SKM-1 (cell line): ENCODE measurements around the gene PHC2.

Experiments used
- DNase-seq: peaks from one replicate; lab custom pipeline; 2025; ENCODE audit not compliant: unreplicated experiment; lab: John Stamatoyannopoulos, UW

The PHC2 gene, protein sequence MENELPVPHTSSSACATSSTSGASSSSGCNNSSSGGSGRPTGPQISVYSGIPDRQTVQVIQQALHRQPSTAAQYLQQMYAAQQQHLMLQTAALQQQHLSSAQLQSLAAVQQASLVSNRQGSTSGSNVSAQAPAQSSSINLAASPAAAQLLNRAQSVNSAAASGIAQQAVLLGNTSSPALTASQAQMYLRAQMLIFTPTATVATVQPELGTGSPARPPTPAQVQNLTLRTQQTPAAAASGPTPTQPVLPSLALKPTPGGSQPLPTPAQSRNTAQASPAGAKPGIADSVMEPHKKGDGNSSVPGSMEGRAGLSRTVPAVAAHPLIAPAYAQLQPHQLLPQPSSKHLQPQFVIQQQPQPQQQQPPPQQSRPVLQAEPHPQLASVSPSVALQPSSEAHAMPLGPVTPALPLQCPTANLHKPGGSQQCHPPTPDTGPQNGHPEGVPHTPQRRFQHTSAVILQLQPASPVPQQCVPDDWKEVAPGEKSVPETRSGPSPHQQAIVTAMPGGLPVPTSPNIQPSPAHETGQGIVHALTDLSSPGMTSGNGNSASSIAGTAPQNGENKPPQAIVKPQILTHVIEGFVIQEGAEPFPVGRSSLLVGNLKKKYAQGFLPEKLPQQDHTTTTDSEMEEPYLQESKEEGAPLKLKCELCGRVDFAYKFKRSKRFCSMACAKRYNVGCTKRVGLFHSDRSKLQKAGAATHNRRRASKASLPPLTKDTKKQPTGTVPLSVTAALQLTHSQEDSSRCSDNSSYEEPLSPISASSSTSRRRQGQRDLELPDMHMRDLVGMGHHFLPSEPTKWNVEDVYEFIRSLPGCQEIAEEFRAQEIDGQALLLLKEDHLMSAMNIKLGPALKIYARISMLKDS

DNA sequence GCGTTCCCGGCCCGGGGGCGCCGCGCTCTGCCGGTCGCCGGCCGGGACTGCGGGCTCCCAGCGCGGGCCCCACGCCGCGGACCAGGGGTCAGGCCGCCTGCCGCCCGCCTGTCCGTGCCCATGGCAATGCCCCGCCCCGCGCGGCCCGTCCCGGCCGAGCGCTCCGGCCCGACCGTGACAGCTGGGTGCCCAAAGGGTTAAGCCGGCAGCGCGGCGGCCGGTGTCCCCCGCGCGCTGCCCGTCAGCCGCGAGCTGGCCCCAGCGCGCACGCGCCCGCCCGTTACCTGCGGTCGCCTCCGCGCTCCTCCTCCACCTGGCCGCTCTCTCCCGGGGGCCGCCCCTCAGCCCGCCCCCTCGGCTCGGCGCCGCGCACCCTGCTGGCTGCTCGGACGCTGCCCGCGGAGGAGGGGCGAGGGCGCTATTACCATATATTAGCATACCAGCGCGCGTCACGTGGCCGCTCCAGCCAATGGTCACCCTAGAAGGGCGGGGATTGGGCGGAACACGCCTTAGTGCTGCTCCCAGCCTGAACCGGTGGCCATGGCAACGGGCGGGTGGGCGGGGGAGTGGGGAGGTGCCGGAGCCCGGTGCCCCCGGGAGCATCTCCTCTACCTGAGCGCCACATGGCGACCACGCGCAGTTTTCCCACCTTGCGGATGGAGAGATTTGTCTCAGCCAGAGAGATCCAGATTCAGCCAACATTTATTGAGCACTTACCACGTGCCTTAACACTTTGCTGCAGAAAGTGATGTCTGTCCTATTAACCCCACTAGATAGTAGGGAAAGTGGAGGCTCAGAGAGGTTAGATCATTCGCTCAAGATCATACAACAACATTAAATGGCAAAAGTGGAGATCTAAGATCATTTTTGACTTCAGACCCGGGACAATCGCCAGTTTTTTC is at the start of gene PHC2:
Gene PHC2 (minus strand): TSS at position 404 of the 902 bp plus-strand sequence. CDS start 55,556 bp downstream, outside the sequence.
- DNase-seq, result peak; percentile 11

DNA sequence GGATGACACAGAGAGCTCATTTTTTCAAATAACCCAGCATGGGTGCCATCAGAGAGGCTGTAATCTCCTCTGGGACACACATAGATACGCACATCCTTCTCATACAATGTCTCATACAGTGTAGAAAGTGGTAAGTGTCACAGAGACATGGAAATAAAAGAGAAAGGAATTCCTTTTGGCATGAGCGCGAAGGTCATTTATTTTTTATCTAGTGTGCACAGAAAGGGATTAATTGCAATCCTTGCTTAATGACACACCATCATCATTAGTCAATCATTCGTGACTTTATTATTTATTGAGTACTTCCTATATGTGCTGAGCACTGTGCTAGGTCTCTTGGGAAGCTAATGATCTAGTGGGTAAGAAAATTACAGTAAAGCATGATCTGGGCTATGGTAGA is 46.6 kb upstream of the PHC2 start:
- no peak for DNase-seq

DNA sequence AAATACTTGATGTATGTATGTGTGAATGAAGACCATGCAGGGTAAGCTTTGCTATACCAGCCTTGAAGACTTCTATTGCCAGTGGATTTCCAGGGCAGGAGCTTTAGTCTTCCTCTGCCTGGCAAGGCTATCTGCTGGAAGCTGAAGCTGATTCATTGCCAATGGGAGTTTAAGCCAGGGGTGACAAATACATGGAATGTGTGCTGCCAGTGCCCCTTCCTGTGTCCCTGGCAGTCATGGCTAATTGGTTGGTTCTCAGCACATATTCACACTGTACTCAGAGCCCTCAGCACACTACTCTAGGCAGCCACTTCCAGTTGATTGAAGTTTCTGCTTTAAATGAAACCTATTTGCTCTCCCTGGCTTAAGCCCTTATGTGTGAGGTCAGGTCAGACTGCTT is 43.0 kb upstream of the PHC2 start:
- no peak for DNase-seq

DNA sequence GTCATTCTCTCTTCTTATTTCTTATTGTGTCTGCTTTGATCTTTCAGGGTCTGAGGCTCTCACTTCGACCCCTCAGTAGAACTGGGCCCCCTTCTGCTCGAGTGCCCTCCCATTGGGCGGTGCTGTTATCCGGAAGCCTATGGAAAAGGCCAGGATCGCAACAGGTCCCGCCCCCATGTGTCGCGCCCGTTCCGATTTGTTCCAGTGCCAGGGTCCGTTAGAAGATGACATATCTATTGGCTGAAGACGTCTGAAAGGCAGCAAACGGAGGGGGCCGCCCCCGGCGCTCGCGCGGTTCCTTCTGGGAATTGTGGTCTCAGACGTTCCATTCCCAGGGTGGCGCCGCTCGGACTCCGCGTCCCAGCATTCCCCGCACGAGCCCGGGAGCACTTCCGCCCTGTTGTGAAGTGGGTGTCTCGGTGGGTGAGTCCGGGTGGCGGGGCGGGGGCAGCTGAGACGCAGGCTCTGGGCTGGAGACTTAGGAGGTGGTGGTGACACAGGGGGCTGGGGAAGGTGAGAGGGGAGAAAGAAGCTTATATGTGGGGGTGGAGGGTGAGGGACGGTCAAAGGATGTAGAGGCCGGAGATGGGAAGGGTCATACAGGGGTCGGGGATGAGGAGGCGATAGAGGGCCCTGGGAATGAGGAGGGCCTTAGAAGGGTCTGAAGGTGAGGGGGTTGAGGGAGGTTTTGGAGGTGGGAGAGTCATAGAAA is 41.5 kb upstream of the PHC2 start, which contains the start of gene ZSCAN20:
Gene ZSCAN20 (plus strand): TSS at position 377 of the 712 bp plus-strand sequence. CDS start 6,644 bp downstream, outside the sequence.
- peak; percentile 95 for DNase-seq

DNA sequence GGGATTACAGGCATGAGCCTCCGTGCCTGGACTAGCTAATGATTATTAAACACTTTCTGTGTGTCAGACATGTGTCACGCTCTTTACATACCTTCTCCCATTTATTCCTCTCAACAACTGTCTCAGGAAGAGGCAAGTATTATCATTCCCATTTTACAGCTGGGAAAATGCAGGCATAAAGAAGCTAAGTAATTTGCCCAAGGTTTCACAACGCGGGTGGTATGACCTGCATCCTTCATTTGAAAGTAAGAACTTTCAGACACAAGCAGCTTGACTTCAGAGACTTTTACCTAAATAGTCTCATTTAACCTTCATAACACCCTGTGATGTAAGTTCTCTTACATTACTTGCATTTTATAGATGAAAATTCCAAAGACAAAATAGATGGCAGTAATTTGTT is 40.5 kb upstream of the PHC2 start:
- DNase-seq, result no peak

DNA sequence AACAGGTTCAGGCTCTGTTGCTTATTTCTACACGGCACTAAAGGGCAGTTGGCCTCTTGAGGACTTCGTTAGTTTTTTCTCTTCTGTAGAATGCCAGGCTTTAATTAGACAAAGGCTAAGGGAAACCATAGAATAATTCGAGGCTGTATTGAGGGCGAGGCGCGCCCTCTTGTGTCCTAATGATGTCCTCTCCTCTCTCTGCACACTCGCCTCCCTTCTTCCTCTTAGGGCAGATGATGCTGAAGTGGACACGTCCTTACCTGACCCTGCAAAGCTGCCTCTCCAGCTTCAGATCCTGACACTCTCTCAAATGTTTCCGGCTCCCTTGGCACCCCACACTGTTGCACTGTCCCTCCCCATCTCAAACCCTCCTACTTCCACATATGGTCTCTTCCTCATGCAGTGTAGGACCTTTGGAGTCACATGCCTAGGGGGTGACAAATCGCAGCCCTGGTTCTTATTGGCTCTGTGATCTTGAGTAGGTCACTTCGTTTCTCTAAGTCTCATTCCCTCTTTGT is 39.7 kb upstream of the PHC2 start:
- peak; percentile 76 for DNase-seq

DNA sequence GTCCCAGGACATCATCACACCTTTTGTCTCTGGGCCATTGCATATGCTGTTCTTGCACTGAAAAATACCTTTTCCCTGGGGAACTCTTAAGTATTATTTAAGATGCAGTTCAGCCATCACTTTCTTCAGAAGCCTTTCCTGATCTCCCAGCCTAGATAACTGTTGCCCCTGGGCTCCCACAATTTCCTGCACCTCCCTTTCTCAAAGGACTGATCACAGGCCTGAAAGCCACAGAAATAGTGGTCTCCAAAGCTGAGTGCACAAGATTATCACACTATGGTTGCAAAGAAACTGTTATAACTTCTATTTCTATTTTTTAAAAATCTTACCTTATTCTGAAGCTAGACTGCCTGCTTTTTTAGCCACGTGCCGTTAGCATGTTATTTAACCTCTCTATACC is 38.8 kb upstream of the PHC2 start:
- no peak for DNase-seq

DNA sequence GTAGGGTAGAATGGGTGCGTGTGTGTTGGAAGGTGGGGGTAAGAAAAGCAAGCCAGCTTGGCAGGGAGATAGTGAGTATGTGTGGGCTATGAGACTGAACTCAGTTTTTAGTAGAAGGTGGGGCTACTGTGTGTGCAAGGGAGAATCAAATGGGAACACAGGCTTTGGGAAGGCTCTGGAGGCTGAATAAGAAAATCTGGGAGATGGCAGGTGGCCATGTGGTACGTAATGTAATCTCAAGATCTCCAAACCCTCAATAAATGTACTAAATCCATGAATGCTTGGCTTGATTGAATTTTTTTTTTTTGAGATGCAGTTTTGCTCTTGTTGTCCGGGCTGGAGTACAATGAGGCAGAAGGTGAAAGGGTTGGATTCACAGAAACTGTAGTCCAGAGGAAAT is 38.1 kb upstream of the PHC2 start:
- no peak for DNase-seq

DNA sequence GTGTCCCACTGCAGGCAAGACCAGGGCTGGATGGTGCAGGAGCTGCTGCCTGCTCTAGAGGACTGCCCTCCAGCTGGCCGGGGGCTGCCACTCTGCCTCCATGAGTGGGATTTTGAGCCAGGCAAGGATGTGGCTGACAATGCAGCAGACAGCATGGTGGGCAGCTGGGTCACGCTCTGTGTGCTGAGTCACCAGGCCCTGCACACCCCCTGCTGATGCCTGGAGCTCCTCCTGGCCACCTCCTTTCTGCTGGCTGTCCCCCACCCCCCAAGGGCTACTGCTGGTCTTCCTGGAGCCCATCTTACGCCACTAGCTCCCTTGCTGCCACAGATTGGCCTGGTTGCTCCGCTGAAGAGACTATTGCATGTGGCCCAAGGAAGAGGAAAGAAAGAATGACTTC is 37.6 kb upstream of the PHC2 start:
- no peak for DNase-seq

DNA sequence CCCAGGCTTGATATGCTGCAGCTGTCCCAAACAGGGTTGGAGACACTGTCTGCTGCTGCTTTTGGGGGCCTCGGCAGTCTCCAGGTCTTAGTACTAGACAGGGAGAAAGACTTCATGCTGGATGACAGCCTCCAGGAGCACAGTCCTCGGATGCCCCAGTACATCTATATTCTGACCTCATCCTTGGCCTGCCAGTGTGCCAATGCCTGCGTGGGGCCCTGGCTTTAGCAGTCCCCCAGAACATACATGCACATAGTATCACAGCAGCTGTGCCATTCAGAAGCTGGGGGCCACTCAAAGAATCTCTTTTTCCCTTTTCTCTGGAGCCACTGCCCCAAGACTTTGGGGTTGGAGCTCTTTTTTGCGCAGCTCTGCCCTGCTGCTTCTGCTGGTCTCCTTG is 37.1 kb upstream of the PHC2 start:
- no peak for DNase-seq

DNA sequence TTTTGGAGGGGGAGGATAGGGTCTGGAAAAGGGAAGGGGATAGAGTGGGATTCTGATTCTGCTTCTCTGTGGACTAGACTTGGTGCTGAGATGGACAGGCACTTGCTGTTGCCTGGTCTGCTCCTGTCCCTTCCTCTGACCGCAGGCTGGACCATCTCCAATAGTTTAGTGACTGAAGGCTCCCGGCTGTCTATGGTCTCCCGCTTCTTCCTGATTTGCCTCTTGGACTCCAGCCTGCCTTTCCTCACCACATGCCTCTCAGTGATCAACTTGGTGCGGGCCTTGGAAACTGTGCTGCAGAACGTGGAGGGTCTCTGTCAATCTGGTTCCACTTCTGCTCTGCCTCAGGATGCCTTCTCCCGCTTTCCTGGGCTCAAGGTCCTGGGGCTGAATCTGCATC is 35.3 kb upstream of the PHC2 start:
- no peak for DNase-seq

DNA sequence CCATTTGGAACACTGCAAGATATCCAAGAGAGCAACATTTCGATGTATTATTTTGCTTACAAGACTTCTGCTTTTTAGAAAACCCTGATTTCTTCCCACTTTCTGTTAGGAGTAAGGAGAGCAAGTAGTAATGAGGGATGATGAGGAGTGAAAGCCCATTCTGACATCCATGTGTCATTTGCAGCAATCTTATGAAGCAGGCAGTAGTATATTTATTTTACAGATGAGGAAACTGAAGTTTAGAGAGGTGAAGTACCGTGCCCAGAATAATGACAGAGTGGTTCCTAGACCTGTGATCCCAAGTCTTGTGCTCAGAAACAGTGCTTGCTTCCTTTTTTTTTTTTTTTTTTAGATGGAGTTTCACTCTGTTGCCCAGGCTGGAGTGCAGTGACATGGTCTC is 34.4 kb upstream of the PHC2 start:
- no peak for DNase-seq

DNA sequence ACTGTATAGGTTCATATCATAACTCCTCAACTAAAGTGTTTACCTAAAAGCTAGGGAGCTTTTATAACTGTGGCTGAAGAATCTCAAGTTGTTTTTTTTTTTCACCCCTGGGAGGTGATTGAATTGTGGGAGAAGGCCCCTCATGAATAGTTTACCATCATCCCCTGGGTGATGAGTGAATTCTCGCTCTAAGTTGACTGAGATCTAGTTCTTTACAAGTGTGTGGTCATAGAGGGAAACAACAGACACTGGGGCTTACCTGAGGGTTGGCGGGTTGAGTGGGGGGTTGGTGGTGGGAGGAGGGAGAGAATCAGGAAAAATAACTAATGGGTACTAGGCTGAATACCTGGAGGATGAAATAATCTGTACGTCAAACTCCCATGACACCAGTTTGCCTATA is 33.7 kb upstream of the PHC2 start:
- DNase-seq, result no peak

DNA sequence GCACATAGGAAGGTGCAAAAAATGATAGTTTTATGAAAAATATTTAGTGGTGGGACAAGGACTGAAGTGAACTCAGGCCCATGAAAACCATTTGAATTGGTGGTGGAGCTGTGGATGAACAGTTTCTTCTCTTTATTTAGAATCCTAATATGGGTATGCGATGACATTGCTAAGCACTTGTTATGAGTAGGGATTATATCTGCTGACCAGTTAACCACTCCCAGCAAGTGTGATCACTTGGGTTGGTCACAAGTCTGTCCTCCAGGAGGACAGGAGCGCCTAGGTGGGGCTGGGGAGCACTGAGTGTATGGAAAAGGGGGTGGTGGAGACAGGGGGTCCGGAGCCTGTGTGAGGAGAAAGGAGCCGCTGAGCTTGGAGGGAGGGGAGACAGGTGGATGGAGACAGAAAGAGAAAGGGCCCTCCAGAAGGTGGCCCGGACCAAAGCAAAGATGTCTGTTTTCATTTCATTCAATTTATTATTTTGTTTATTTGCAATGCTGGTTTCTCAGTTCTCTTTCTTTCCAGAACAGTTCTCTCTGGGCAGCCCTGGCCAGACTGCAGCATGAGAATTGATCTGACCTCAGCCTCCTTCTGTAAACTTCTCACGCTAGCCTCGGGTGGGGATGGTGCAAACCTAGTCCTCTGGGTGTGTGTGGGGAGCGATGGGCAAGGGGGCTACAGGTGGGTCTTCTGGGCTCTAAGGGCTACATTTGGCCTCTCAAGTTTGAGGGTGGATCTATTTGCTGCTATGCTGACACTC is 31.7 kb upstream of the PHC2 start:
- no peak for DNase-seq

DNA sequence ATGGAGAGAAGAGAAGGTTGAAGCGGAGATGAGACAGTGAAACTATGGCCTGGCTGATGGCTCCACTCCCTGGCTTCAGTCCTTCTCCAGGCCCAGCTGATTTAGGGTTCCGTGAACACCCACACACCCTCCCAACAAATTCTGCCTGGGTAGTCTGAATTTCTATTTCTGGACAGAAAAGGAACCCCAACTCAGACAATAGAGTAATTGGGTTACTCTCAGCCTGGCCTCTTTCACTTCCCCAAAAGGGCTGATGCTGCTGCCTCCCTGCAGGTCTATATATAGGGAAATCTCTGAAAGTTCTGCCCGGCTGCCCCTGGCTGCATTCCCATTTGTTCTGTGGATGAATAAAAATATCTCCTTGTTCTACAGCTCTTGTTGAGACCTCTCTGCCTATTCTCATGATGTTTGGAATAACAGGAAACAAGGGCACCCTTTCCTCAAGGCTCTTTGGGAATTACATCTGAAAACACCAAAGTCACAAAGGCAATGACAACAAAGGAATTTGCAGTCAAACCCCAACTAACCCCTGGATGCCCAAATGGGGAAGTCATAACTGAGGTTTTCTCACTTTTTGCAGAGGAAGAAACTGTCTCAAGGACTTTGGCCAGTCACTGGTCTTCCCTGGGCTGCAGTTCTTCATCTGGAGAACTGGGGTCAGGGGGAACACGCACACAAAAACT is 30.2 kb upstream of the PHC2 start:
- DNase-seq, result peak; percentile 56

DNA sequence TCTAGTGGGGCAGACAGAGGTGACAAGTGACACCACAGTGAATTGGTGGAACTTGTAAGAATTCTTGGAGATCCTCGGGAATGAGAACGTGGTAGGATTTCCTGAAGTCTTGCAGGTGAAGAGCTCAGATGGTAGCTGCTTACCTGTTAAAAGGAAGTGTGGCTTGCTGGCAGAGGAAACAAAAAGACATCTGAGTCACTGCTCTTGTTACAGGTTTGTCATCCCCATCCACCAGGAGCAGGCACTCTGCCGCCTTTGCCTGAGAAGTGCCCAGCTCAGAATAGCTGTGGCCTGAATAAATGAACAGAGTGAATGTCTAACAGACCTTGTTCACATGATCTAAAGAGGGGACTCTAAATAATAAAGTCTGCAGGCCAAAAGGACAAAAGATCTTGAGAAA is 29.2 kb upstream of the PHC2 start:
- no peak for DNase-seq

DNA sequence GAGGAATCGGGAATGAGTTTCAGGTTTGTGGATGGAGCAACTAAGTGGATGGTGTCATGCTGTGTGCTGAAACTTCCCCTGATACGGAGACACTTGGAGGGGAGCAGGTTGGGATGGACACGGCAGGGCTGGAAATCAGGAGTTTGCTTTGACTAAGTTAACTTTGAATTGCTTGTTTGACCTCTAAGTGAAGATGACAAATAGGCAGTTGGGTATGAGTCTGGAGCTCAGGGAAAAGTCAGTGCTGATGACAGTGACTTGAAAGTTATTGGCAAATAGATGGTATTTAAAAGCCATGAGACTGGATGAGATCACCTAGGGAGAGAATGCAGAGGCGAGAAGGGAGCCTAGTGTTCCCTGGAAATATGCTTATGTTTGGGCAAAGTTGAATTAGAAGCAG is 28.8 kb upstream of the PHC2 start:
- DNase-seq, result no peak

DNA sequence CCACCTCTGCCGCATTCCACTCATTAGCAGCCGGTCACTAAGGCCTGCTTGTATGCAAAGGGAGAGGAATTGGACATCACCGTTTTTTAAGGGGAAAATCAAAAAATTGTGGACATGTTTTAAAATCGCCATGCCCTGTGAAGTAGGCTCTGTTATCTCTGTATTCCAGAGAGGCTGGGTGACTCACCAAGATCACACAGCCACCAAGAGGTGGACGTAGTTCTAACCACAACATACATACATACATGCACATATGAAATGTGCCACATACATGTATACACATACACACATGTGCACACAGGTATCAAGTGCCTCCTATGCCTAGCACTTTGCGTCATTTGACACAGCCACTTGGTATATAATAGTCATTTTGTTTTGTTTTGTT is 25.6 kb upstream of the PHC2 start:
- DNase-seq, result no peak
